Upper lobe of left lung (tissue), 4 donors: Measurements from ENCODE around the gene KCTD21.

Experiments used
- CTCF ChIP-seq, 6 experiments: fragments of 450-650 bp in 4 of 6; fragments of 200-600 bp in 2 of 6; sonication (generic) in 2 of 6; IDR thresholded peaks; one replicate each; pipeline ENCODE4 v1.5.1; 2016 to 2019; ENCODE audit warnings: antibody characterized with exemption in 6 of 6
- POLR2A ChIP-seq, 4 donors: fragments of 450-650 bp; IDR thresholded peaks; one replicate each; pipeline ENCODE4 v1.5.1; 2016 to 2017; ENCODE audit warnings: antibody characterized with exemption in 4 of 4, mild to moderate bottlenecking in 2 of 4

DNA sequence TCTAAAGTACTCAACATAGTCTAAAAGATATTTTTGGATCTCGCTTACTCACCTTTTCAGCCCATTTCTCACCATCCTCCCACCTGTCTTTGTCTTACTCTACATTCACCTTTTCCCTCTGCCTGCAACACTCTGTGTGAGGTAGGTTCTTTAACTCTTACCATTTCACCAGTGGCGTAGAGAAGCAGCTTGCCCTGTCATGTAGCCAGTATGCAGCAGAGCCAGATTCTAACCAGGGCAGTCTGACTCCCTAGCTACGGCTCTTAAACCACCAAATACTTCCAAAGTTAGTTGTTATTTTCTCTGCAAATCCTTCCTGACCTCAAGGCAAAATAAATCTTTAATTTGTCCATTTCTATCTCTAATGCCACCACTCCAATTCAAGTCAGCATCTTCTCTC, 56.5 kb downstream of the KCTD21 start:
- TF ChIP-seq CTCF (IDR thresholded peaks at IDR 0.05) (no peak), POLR2A (IDR thresholded peaks at IDR 0.05) (no peak)
